Measurements from ENCODE around the gene PCF11.
"Not testable (repeated sequence)": the region's sequence is repeated elsewhere in the genome, so short reads cannot be mapped to it uniquely, and the experiment has no call there.

Gene PCF11

DNA sequence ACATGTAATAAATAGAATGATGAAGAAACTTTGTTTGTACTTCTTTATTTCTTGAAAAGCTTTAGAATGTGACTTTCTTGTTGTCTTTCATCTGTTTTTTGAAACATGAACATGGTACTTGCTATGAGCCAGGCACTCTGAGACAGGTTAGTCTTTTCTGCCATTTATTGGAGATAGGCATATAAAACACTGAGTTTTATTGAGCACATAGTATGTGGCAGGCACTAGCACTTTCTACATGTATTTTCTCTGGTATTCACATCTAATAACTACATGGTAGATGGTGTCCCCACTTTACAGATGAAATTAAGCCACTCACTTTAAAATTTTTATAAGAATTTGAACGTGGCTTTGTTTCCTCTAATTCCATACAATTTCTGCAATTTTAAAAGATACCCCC lies 28.8 kb downstream of the PCF11 start:
- in situ Hi-C loops (cut with HindIII; ENCODE audit: low sequenced_read_pairs) = no loop called here

DNA sequence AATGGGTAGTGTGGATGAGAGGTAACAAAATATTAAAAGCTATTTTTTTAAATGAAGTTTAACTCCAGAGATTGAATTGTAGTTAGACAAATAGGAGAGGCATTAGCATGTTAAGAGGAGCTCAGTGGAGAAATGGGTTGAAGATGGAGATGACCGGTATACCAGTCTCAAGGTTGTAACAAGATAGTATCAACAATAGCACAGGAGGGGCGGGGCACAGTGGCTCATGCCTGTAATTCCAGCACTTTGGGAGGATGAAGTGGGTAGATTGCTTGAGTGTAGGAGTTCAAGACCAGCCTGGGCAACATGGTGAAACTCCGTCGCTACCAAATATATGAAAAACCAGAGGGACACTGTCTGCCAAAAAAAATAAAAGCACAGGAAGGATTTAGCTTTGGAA lies 30.5 kb downstream of the PCF11 start:
- in situ Hi-C loops (cut with HindIII; ENCODE audit: low sequenced_read_pairs) = no loop called here

- in situ Hi-C loops (cut with HindIII; ENCODE audit: low sequenced_read_pairs) = no loop called here
Observed at GRCh38 chr11:83191491-83191890, 34.6 kb downstream of the PCF11 start.

DNA sequence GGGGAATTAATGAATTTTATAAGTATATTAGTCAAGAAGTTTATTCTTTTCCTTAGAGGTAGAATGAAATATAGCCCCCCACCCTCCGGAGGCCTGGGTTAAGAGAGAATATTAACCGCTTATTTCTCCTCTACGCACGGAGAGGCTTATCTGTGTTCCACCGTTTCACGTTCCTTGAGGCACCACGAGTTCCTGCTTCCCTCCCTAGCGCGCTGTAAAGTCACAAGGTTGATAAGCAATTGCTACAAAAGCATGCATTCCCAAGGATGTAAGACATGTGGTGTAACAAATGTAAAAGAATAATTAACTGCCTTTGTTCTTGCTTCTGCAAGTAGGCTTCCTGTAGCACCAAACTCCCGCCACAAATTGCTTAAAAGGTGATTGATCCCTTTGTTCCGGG lies 35.1 kb downstream of the PCF11 start:
- in situ Hi-C loops (cut with HindIII; ENCODE audit: low sequenced_read_pairs) = no loop called here

DNA sequence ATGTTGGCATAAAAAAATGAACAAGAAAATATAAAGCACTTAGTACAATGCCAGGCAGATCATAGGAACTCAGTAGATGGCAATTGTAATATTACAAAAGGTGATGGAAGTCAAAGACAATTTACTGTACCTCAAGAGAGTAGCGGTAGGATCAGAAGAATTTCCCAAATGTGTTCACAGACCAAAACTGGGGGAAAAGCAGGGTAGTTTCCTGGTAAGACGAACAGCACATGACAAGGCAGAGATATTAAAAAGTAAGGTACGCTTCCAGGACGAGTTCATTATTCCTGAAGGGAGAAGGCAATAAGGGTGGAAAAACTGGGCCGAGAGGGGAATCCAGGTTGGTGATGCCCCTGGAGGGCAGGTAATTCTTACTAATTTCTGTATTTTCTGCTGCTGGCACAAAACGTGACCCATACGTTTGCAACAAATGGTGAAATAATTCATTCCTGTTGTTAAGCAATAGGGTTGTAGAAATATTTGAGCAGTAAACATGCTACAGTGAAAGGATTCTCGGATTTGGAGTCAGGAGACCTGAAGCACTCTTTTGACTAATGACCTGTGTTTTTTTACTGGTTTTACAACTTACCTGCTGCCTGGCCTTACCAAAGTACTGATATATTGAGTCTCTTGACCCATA lies 35.8 kb downstream of the PCF11 start:
- in situ Hi-C loops (cut with HindIII; ENCODE audit: low sequenced_read_pairs) = no loop called here

- in situ Hi-C loops (cut with HindIII; ENCODE audit: low sequenced_read_pairs) = no loop called here
Observed at GRCh38 chr11:83193315-83194280, 36.7 kb downstream of the PCF11 start, which contains the start of gene ANKRD42. TSS of gene ANKRD42 (plus strand) at chr11:83193712. CDS start at chr11:83194671, 959 bp downstream.

GRCh38 chr11:83194281-83195142 lies 37.6 kb downstream of the PCF11 start:
- in situ Hi-C loops (cut with HindIII; ENCODE audit: low sequenced_read_pairs) = no loop called here

- in situ Hi-C loops (cut with HindIII; ENCODE audit: low sequenced_read_pairs) = no loop called here
Observed at GRCh38 chr11:83195143-83195466, 38.2 kb downstream of the PCF11 start.

- in situ Hi-C loops (cut with HindIII; ENCODE audit: low sequenced_read_pairs) = no loop called here
Observed at GRCh38 chr11:83195649-83196048, 38.7 kb downstream of the PCF11 start.

GRCh38 chr11:83200035-83200434 lies 43.1 kb downstream of the PCF11 start:
- in situ Hi-C loops (cut with HindIII; ENCODE audit: low sequenced_read_pairs) = no loop called here

- in situ Hi-C loops (cut with HindIII; ENCODE audit: low sequenced_read_pairs) = no loop called here
Observed at GRCh38 chr11:83205608-83206185, 48.8 kb downstream of the PCF11 start.

- in situ Hi-C loops (cut with HindIII; ENCODE audit: low sequenced_read_pairs) = no loop called here
Observed at GRCh38 chr11:83206221-83206620, 49.3 kb downstream of the PCF11 start.

DNA sequence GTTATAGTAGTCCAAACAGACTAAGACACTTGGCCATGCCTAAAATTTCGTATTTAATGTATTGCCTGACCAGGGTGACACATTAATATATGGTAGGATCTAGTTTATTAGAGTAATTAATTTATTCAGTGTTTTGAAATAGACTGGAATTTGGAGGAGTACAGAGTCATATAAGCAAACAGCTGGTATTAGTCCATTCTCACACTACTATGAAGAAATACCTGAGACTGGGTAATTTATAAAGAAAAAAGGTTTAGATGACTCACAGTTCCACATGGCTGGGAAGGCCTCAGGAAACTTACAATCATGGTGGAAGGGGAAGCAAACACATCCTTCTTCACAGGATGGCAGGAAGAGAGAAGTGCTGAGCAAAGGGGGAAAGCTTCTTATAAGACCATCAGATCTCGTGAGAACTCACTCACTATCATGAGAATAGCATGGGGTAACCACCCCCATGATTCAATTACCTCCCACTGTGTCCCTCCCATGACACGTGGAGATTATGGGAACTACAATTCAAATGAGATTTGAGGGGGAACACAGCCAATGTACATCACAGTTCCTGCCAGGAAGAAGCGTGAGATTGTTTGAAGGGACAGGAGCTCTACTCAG lies 49.9 kb downstream of the PCF11 start:
- in situ Hi-C loops (cut with HindIII; ENCODE audit: low sequenced_read_pairs) = not testable (repeated sequence)

GRCh38 chr11:83219095-83219494 lies 62.2 kb downstream of the PCF11 start:
- in situ Hi-C loops (cut with HindIII; ENCODE audit: low sequenced_read_pairs) = no loop called here

DNA sequence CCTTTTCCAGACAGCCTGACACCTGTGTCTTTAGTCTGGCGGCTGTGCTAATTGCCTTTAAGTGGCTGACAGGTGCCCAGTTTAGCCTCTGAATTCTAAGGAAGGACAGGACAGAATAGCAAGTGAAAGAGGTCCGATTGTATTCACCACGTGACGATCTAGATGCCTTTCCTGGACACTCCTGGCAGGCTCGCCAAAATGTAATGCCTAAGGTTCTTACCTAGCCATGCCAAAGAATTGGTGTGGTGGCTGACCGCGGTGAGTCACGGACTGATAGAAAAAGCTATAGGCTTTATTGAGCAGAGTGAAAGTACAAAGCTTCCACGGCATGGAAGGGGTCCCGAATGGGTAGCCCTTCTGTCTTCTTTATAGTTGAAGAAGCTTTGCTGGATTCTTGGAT lies 63.3 kb downstream of the PCF11 start:
- in situ Hi-C loops (cut with HindIII; ENCODE audit: low sequenced_read_pairs) = no loop called here

- in situ Hi-C loops (cut with HindIII; ENCODE audit: low sequenced_read_pairs) = no loop called here
Observed at GRCh38 chr11:83221694-83222093, 64.8 kb downstream of the PCF11 start.

GRCh38 chr11:83222499-83222898 lies 65.6 kb downstream of the PCF11 start:
- in situ Hi-C loops (cut with HindIII; ENCODE audit: low sequenced_read_pairs) = no loop called here

GRCh38 chr11:83223457-83223856 lies 66.5 kb downstream of the PCF11 start:
- in situ Hi-C loops (cut with HindIII; ENCODE audit: low sequenced_read_pairs) = no loop called here

- in situ Hi-C loops (cut with HindIII; ENCODE audit: low sequenced_read_pairs) = no loop called here
Observed at GRCh38 chr11:83235825-83236224, 78.9 kb downstream of the PCF11 start.

Data from endothelial cell of hepatic sinusoid (primary cell).